Dedifferentiated amniotic fluid mesenchymal stem cell (primary cell): ENCODE data around the gene DIPK1C.

ENCODE experiments used
- DNase-seq: peaks from one replicate; pipeline ENCODE4 v3.0.0-alpha.2; 2016; ENCODE audit errors: extremely low spot score

The DIPK1C gene

GRCh38 chr18:74482697-74483096 lies 25.6 kb upstream of the DIPK1C start:
- DNase-seq: no peak

- DNase-seq: no peak
Measured at GRCh38 chr18:74480149-74480651, 23.1 kb upstream of the DIPK1C start.

- no peak for DNase-seq
Measured at GRCh38 chr18:74479486-74480148, 22.5 kb upstream of the DIPK1C start.

GRCh38 chr18:74478880-74479279 lies 21.8 kb upstream of the DIPK1C start:
- DNase-seq: no peak

- DNase-seq: no peak
Measured at GRCh38 chr18:74478316-74478715, 21.2 kb upstream of the DIPK1C start.

GRCh38 chr18:74477771-74478170 lies 20.7 kb upstream of the DIPK1C start:
- no peak for DNase-seq

- DNase-seq: no peak
Measured at GRCh38 chr18:74476140-74476539, 19.0 kb upstream of the DIPK1C start.

- DNase-seq: no peak
Measured at GRCh38 chr18:74473976-74474640, 17.0 kb upstream of the DIPK1C start.

- no peak for DNase-seq
Measured at GRCh38 chr18:74472312-74472711, 15.2 kb upstream of the DIPK1C start.

- DNase-seq: no peak
Measured at GRCh38 chr18:74468547-74469061, 11.5 kb upstream of the DIPK1C start.

- DNase-seq: no peak
Measured at GRCh38 chr18:74465775-74466174, 8.7 kb upstream of the DIPK1C start.

GRCh38 chr18:74463983-74464382 lies 6.9 kb upstream of the DIPK1C start:
- no peak for DNase-seq

GRCh38 chr18:74463254-74463653 lies 6.1 kb upstream of the DIPK1C start:
- DNase-seq: no peak

GRCh38 chr18:74460825-74461224 lies 3.7 kb upstream of the DIPK1C start:
- no peak for DNase-seq

- no peak for DNase-seq
Measured at GRCh38 chr18:74459889-74460288, 2.8 kb upstream of the DIPK1C start.

GRCh38 chr18:74457725-74458421 lies 765 bp upstream of the DIPK1C start:
- DNase-seq: no peak

GRCh38 chr18:74456349-74457042 lies 612 bp downstream of the DIPK1C start:
- no peak for DNase-seq

GRCh38 chr18:74456017-74456348 lies 1.1 kb downstream of the DIPK1C start:
- no peak for DNase-seq

- no peak for DNase-seq
Measured at GRCh38 chr18:74455386-74455785, 1.7 kb downstream of the DIPK1C start.

GRCh38 chr18:74454279-74454751 lies 2.8 kb downstream of the DIPK1C start:
- no peak for DNase-seq

- DNase-seq: no peak
Measured at GRCh38 chr18:74453642-74454198, 3.4 kb downstream of the DIPK1C start.
